GM21528 (cell line): ENCODE results near the gene PSG11.
"Not testable (repeated sequence)": the region's sequence is repeated elsewhere in the genome, so short reads cannot be mapped to it uniquely, and the experiment has no call there.

Source experiments
- ATAC-seq: cut with Tn5 transposase; IDR thresholded peaks from one replicate; pipeline ENCODE4 v1.9.1; 2021; ENCODE audit warnings: mild to moderate bottlenecking, moderate library complexity; ENCODE audit not compliant: unreplicated experiment, low FRiP score

The PSG11 gene

DNA sequence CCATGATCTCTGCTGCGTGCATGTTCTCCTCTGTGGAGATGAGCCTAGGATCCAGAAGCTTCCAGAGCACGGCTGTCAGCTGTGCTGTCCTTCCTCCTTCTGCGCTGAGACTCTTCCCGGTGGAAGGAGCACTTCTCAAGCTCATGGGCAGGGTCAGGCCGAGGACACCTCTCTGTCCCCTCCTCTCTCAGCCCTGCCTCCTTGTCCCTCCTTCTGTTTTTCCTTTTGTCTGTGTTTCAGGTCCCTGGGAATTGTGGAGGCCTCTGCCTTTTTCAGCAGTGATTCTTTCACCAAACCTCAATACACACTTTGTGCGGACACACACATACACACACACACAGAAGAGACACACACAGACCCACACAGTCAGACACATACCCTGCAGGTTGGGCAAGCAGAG lies at the start of gene PSG11:
PSG11 (minus strand) TSS at position 101 of the 400 bp plus-strand sequence; CDS start at position 4, 97 bp downstream.
- ATAC-seq, result not testable (repeated sequence)

DNA sequence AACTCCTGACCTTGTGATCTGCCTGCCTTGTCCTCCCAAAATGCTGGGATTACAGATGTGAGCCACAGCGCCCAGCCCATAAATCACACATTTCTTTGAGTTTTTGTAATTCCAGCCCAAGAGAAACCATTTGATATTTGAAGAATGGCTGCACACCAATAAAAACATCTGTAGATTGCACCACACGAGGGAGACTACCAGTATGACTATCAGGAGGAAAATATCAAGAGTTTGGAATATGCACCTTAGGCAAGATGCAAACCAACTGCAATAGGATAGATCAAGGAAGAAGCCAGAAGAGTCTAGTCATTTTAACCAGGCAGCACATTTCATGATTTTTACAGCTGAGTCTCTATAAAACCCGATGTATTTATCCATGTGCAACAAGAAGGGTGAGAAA lies 36.1 kb upstream of the PSG11 start:
- ATAC-seq, result not testable (repeated sequence)

DNA sequence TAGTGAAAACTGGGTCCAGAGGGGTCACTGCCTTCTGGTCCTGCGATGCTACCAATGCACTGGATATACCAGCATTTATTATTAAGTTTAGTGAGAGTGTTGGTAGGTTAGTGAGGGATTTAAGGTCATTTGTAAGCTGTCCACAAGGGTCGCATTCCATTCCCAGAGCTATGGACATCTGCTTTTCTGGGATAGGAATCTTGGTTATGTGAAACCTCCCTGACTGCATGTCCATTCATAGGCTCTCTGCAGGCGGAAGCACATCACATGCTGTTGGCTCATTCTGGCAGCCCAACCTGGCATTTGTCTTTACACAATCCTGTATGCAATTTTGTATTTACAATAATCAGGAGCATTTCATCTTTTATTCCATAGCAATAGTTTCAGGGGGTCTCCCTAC lies 35.1 kb upstream of the PSG11 start:
- ATAC-seq, result not testable (repeated sequence)

DNA sequence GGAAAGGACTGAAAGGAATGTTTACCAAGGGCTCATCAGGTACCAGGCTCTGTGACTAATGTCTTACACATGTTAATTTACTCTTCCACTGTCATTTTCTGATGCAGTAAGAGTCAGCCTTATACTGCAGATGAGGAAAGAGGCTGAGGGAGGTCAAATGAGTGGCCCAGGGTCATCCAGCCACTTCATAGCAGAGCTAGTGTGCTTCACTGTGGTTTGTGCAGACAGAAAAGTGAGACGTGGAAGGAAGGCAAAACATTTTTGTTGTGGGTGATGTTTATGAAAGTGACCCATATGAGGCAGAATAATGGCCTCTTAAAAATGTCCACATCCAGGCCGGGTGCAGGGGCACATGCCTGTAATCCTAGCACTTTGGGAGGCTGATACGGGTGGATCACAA lies 34.0 kb upstream of the PSG11 start:
- ATAC-seq, result not testable (repeated sequence)

DNA sequence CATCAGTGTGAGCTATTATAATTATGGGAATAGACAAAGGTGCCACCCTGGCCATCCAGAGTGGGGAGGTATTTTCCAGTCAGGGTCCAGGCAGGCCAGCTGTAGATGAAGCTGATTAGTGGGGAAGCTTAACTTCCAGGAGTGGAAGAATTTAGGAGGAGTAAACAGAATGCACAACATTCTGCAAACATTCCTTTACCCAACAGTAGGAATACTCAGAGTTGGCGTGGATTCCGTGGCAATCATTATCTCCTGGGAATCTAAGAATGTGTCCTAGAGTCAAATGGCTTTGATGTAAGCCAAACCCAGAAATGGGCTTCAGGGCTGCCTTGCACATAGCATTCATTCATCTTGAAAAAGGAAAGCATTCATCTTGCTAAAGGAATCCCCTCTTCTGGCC lies 33.2 kb upstream of the PSG11 start:
- ATAC-seq, result not testable (repeated sequence)

DNA sequence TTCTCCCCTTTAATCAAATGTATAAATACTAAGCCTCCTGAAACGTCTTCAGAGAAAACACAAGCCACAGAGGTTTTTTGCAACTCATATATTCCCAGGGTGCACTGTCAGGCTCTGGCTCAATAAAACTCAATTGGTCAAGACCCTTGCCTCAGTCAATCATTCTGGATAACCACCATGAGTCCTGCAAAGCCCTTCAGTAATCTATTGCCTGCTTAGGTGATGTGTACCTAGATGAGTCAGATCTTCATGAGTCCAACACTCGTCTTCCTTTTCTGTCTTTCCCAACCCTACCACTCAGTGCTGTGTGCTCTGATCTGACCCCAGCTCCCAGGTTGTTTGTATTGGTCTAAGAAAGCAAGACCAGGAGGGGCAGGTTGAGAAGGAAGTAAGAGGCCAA lies 32.2 kb upstream of the PSG11 start:
- ATAC-seq, result not testable (repeated sequence)

DNA sequence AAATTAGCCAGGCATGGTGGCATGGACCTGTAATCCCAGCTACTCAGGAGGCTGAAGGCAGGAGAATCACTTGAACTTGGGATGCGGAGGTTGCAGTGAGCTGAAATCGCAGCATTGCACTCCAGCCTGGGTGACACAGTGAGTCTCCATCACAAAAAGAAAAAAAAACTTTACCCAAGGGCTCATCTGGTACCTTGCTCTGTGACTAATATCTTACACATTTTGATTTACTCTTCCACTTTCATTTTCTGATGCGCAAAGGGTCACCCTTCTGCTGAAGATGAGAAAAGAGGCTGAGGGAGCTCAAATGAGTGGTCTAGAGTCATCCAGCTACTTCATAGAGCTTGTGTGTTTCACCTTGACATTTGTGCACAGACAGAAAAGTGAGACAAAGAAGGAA lies 21.7 kb upstream of the PSG11 start:
- ATAC-seq, result not testable (repeated sequence)

DNA sequence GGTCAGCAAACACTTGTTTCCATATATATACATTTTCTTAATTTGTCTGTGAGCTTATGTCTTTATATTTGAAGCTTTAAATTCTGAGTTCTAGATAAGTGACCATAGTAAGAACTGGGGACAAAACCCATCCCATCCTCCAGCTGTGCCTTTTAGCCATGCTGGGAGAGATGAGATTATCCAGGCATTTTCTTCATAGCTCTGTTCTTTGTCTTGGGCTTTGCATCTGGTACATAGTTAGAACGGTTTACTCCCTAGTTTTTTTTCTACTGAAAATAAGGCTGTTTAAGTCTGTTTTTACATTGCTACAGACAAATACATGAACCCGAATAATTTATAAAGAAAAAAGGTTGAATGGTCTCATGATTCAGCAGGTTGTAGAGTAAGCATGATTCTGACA lies 20.3 kb upstream of the PSG11 start:
- not testable (repeated sequence) for ATAC-seq

DNA sequence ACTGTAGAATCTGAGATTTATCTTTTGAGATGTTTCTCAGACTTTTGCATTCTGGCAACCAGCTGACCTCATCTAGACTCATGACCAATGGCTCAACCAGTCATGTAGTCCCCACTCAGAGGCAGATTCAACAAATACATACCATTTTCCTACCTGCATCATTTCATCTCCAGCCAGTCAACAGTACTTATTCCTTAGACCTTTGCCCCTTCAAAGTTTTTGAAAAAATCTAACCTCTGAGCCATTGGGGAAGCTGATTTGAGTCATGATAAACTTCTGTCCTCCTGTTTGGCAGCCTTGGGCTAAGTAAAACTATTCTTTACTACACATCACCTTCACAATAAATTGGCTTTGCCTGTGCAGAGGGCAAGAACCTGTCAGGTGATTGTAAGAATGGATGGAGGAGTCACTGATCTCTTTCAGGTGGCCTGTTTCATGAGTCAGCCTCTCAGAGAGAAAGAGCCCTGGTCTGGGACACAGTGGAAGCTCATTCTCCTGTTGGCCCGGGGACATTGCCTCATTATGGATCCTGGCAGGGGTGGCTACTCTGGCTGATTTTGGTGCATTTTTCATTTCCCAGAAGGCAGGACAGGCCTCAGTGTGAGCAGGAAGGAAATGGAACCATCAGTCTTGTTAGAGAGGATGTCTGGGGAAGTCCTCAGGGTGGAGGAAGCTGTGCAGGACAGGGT lies 17.4 kb upstream of the PSG11 start:
- ATAC-seq, result not testable (repeated sequence)

DNA sequence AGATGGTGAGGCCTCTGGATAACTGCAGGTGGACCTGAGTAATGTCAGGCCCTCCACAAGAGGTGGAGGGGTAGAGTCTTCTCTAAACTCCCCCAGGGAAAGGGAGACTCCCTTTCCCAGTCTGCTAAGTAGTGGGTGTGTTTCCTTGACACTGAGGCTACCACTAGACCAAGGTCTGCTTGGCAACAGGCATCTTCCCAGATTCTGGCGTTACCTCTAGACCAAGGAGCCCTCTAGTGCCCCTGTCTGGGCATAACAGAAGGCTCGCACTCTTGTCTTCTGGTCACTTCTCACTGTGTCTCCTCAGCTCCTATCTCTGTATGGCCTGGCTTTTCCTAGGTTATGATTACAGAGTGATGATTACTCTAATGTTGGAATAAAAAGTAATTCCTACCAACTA lies 5.4 kb upstream of the PSG11 start:
- ATAC-seq, result not testable (repeated sequence)

DNA sequence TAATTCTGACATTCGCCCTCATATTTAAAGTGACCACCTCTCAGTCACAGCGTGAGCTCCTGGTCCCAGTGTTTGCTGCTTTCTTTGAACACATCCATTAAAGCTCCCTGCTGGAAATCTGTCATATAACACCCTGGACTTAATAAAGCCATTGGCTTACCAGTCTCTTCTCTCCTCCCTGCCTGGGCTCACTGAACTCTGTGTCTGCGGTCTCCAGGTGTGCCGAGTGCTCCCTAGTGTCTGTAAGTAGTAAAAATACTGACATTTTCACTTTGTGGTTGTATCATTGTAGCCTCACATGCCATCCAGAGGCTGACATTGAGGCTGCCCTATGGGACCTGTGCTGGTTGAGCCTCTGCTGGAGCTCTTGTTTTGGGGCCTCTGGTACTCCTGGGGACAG lies 2.6 kb upstream of the PSG11 start:
- ATAC-seq, result no peak

DNA sequence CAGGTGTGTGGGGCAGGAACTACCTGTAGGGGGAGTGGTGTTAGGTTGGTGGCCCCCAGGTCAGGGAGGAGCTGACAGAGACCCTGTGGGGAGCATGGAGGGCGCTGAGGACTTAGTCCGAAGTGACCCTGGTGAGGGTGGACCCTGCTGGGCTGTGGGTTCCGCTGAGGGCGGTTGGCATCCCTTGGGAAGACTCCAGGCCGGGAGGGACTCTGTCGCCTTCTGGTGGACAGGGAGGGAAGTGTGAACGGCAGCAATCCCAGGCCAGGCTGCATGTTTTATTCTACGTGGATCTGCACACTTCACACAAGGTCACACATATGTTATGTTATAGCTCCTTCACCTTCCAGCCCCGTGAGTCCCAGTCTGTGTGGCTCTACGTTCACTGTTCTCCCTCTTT lies 1.7 kb upstream of the PSG11 start:
- not testable (repeated sequence) for ATAC-seq

DNA sequence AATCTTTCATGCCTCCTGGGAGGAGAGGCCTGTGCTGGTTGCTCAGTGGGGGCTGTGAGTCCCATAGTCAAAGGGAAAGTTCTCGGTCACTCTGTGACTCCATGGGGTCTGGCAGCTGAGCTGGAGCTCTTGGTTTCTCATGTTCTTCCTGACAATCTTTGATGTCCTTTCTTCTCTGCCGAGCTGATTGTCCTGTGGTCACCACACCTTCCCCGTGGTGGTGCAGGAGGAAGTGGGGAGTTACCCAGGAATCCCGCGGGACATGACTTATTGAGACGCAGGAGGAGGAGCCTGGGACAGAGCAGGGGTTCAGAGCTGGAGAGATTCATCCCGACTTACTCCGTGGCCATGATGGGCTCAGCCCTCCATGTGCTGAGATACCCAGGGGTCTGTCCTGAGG lies 792 bp upstream of the PSG11 start:
- not testable (repeated sequence) for ATAC-seq

DNA sequence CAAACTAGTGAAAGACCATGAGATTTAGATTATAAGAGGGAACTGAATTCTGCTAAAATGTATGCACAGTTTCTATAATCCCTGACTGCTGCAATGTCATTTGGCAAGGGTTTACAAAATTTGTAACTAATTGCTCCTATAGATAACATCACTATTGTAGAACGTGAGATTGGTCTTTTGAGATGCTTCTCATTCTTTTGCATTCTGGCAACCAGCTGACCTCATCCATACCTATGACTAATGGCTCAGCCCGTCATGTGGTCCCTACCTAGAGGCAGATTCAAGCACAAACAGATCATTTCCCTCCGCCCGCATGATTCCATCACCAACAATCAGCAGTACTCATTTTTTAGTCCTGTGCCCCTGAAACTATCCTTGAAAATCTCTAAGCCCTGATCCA lies 4.2 kb downstream of the PSG11 start:
- not testable (repeated sequence) for ATAC-seq

DNA sequence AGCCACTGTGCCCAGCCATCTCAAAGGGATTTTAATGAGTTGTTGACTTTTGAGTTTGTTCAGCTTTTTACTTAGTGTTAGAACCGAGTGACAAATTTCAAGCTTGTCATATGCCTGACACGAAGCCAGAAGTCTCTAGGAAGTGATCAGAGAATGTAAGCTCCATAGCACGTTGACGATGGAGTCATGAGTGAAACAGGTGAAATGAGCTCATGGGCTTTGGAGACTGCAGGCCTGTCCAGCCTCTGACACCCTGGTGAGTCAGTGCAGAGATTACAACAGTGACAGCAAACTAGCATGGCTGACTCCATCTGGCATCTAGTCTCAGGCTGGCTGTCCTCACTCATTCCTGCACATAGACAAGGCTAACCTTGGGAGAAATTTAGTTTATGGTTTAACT lies 4.6 kb downstream of the PSG11 start:
- not testable (repeated sequence) for ATAC-seq

DNA sequence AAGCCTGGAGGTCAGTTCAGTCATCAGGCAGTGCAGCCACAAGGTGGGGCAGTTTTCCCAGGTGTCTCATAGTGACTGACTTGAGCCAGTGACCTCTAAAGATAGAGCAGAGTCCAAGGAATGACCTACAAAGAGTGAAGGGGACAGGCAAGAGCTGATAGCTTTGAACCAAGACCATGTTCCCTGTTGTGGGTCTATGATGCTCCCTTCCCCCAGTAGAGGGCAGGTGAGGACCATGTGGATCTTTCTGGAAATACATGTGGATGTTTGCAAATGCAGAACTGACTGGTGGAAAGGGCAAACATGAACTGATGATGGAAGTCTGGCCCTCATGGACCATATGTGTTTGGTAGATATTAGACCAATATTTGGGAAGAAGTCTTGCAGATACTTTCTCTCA lies 6.7 kb downstream of the PSG11 start:
- not testable (repeated sequence) for ATAC-seq

DNA sequence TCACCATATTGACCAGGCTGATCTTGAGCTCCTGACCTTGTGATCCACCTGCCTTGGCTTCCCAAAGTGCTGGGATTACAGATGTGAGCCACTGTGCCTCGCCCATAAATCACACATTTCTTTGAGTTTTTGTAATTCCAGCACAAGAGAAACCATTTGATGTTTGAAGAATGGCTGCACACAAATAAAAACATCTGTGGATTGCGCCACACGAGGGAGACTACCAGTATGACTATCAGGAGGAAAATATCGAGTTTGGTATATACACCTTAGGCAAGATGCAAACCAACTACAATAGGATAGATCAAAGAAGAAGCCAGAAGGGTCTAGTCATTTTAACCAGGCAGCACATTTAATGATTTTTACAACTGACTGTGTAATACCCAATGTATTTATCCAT lies 20.4 kb downstream of the PSG11 start:
- ATAC-seq, result not testable (repeated sequence)

DNA sequence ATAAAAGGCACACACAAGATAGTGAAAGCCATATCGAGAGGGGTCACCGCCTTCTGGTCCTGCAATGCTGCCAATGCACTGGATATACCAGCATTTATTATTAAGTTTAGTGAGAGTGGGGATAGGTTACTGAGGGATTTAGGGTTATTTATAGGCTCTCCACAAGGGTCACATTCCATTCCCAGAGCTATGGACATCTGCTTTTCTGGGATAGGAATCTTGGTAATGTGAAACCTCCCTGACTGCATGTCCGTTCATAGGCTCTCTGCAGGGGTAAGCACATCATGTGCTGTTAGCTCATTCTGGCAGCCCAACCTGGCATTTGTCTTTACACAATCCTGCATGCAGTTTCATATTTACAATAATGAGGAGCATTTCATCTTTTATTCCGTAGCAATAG lies 21.4 kb downstream of the PSG11 start:
- ATAC-seq, result not testable (repeated sequence)

DNA sequence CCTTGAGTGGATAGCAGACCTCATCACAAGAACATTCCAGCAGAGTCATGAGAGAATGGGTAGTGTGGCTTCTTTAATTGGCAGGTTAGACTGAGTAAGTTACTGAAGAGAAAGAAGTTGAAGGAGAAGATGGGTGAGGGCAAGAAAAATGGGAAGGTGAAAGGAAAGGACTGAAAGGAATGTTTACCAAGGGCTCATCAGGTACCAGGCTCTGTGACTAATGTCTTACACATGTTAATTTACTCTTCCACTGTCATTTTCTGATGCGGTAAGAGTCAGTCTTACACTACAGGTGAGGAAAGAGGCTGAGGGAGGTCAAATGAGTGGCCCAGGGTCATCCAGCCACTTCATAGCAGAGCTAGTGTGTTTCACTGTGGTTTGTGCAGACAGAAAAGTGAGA lies 22.6 kb downstream of the PSG11 start:
- ATAC-seq, result not testable (repeated sequence)

DNA sequence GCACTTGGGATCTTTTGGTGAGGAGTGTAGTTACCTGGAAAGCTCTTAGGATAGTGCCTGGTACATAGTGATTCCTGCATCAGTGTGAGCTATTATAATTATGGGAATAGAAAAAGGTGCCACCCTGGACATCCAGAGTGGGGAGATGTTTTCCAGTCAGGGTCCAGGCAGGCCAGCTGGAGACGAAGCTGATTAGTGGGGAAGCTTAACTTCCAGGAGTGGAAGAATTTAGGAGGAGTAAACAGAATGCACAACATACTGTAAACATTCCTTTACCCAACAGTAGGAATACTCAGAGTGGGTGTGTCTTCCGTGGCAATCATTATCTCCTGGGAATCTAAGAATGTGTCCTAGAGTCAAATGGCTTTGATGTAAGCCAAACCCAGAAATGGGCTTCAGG lies 23.3 kb downstream of the PSG11 start:
- ATAC-seq, result not testable (repeated sequence)

DNA sequence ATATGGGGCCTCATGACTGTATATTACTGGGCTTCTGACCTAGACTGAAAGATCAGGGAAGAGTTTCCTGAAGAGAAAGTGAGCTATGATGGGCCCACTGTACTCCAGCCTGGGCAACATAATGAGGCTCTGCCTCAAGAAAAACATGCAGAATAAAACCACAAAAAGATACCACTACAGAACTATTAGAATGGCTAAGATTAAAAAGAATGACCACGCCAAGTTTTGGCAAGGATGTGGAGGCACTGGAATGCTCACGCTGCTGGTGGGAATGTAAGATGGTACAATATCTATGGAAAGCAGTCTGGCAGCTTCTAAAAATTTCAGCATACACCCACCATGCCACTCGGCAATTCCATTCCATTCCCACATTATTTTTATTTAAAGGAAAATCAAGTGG lies 30.1 kb downstream of the PSG11 start:
- not testable (repeated sequence) for ATAC-seq

DNA sequence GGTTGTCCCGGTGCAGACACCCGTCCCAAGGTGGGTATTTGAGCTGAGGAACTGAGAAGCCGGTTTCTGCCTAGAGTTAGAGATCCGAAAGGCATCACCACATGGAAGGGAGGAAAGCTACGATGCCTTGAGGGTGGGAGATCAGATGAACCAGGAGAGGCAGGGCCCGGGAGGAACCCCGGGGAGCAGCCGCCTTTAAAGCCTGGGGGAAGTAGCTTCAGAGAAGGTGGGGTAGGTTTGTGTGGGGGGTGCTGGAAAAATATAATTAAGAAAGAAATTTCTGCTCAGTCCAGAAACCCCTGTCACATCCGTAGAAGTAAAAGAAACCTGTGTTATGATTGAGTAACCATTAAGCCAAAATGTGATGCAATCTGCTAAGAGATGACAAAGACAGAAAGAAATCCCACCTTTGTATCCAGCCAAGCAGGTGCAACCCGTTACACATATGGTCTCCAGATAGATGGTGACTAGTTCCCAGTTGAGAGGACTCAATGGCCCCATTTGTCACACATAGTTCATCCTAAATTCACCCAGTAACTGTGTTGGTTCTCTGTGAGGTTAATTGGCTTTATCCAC lies 34.2 kb downstream of the PSG11 start:
- not testable (repeated sequence) for ATAC-seq
